HL-60 (cell line): ENCODE results near the gene LPIN3.

Experiments
- DNase-seq, 2 experiments: peaks; one replicate each; pipeline ENCODE4 v3.0.0-alpha.2; 2010 to 2020; ENCODE audit warnings: low read depth in 1 of 2, low spot score in 1 of 2
- H3K27ac ChIP-seq: fragments of 250-450 bp; sonication (Bioruptor Pico); replicated peaks from 2 replicates; pipeline ENCODE4 v1.5.1; 2020; ENCODE audit warnings: mild to moderate bottlenecking, moderate library complexity
- H3K27me3 ChIP-seq: fragments of 250-450 bp; sonication (Bioruptor Pico); 2 replicates; pipeline ENCODE4 v1.5.1; 2021; ENCODE audit warnings: mild to moderate bottlenecking, moderate library complexity; ENCODE audit not compliant: insufficient read depth, poor library complexity, severe bottlenecking
- H3K4me3 ChIP-seq: replicated peaks from 2 replicates; pipeline ENCODE4 v1.5.1; 2011; ENCODE audit warnings: mild to moderate bottlenecking, control low read depth, low read length; ENCODE audit not compliant: insufficient read depth
- GABPA ChIP-seq: IDR thresholded peaks from 2 replicates; pipeline ENCODE4 v1.6.1; 2012; ENCODE audit warnings: low read depth
- SPI1 ChIP-seq: IDR thresholded peaks from 2 replicates; pipeline ENCODE4 v1.6.1; 2012; ENCODE audit warnings: low read depth, mild to moderate bottlenecking, borderline replicate concordance

Gene LPIN3

DNA sequence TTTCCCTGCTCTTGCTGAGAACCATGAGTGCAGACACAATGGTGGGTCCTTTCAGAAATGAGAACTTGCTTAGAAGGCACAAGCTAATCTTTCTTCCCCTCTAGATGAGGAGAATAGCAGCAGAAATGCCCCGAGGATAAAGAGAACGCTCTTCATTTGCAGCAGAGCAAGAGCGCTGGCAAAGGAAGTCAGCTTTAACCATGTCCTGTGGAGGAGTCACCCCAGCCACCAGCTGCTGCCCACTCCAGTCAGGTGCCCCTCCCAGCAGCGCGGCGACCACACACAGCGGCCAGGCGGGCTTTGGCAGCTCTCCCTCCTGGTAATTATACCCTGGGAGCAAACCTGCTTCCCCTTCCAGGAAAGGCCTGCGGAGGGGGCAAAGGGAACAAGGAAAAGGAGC lies 68.4 kb downstream of the LPIN3 start:
- H3K4me3 ChIP-seq: no peak overlapping the region
- H3K27ac ChIP-seq: no peak overlapping the region
- DNase-seq: peak; percentile 19 to 30
- peak; percentile 20; the same call in 1 of the 2 replicates for TF ChIP-seq SPI1
- TF ChIP-seq GABPA: no peak
- no peaks in the 10 kb centered on the region for H3K27me3 ChIP-seq
